ENCODE results near the gene GASK1A. TPM values are rescaled to one million over a fixed set of nuclear protein-coding genes. Genes with fewer than 3 reads are reported as not detected.

Gene GASK1A
- total and polyA plus RNA-seq, 2 donors (not counting 3 experiments of a cell fraction or from before 2014, with no cell fraction given), result 0.04 TPM; not detected in 1

DNA sequence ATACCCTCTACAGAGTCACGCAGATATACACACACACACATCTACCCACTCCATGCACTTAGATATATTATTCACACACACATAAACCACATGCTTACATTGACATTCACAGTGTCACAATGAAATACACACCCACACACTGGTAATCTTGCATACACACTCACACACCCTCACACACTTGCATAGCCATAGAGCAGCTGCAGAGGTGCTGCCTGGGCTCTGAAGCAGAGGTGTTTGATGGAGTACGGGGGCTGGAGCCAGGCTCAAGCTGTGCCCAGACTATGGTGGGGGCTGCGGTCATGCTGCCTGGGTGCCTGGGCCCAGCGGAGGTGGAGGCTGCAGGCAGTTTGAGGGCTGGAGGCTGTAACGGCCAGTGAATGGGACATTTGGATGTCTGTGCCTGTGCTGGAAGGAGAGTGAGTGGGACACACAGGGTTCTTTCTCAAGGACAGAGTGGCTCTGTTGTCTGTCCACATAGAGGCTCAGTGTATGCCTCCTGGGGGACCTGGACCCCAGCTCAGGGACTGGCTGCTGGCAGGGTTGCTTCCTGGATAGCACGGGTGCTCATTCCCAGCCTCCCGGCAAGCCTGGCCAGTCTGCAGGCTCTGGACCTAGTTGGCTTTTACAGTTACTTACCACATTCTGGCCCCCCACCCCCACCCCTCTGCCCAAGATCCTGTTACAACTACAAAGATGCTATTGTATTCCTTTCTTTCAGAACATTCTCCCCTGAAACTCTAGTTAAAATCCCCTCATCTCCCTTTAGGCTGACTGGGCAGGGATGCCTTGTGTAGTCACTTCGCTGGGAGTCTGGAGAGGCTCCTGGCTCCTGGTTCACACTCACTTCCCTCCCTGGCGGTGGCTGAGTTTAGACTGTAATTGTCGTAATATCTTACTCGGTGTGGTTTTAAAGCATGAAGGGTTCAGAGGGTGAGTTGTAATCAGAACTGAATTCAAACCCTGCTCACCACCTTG, 12.5 kb downstream of the GASK1A start:
- TF ChIP-seq POLR2AphosphoS5 (IDR thresholded peaks at IDR 0.05; ENCODE audit: insufficient read depth, low read depth, low read length) (no peak), MAX (IDR thresholded peaks at IDR 0.05; ENCODE audit: insufficient read depth, insufficient read length) (no peak), POLR2A (IDR thresholded peaks at IDR 0.05; ENCODE audit: low read depth, low read length) (no peak), EZH2 (IDR thresholded peaks at IDR 0.05; ENCODE audit: borderline replicate concordance, low read depth, low read length, severe bottlenecking) (no peak), GATA2 (IDR thresholded peaks at IDR 0.05; ENCODE audit: insufficient read depth, insufficient read length, low read depth, low read length) (no peak), MYC (IDR thresholded peaks at IDR 0.05; ENCODE audit: low read depth, low read length) (no peak), FOS (IDR thresholded peaks at IDR 0.05; ENCODE audit: borderline replicate concordance, insufficient read depth, low read length) (no peak), JUN (IDR thresholded peaks at IDR 0.05; ENCODE audit: borderline replicate concordance, insufficient read depth, insufficient read length, low read depth) (no peak)
- TF ChIP-seq, protein P1, sequence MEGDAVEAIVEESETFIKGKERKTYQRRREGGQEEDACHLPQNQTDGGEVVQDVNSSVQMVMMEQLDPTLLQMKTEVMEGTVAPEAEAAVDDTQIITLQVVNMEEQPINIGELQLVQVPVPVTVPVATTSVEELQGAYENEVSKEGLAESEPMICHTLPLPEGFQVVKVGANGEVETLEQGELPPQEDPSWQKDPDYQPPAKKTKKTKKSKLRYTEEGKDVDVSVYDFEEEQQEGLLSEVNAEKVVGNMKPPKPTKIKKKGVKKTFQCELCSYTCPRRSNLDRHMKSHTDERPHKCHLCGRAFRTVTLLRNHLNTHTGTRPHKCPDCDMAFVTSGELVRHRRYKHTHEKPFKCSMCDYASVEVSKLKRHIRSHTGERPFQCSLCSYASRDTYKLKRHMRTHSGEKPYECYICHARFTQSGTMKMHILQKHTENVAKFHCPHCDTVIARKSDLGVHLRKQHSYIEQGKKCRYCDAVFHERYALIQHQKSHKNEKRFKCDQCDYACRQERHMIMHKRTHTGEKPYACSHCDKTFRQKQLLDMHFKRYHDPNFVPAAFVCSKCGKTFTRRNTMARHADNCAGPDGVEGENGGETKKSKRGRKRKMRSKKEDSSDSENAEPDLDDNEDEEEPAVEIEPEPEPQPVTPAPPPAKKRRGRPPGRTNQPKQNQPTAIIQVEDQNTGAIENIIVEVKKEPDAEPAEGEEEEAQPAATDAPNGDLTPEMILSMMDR (IDR thresholded peaks at IDR 0.05; ENCODE audit: extremely low read depth in 1 of 2, insufficient read depth in 1 of 2, low read depth in 1 of 2, low read length in 2 of 2), result no peak
- H3K9me3 ChIP-seq (replicated peaks; ENCODE audit: control insufficient read depth, insufficient read depth, low read length), result no peaks in the 10 kb centered on the region
- ChIA-PET POLR2A (no interaction called here), CTCF (no interaction called here)
- no TSS peak for BruUV-seq (replicated peaks)
- no peak overlapping the region for H3K4me3 ChIP-seq (replicated peaks in 1 of 3; ENCODE audit: insufficient read depth in 1 of 3, low read depth in 1 of 3, low read length in 3 of 3)
- no peaks in the 10 kb centered on the region for H4K20me1 ChIP-seq (replicated peaks; ENCODE audit: control insufficient read depth, extremely low read depth, insufficient read depth, low read length)
- FAIRE-seq, result no peak
- no peak overlapping the region for H3K4me2 ChIP-seq (ENCODE audit: insufficient read depth, low read length)
- no peak overlapping the region for H3K9ac ChIP-seq (replicated peaks; ENCODE audit: extremely low read depth, insufficient read depth, low read length)
- no peaks in the 10 kb centered on the region for H3K79me2 ChIP-seq (ENCODE audit: control insufficient read depth, insufficient read depth, low read length)
- H3K9me1 ChIP-seq (replicated peaks; ENCODE audit: control insufficient read depth, extremely low read depth, insufficient read depth, low read length), result no peaks in the 10 kb centered on the region
- intact Hi-C loops (cut with micrococcal nuclease) (loop anchor here (1.0 kb wide), 1 partner anchor 48 kb away; no protein-coding TSS in a partner anchor), dilution Hi-C loops (cut with MboI; ENCODE audit: extremely low pct_ligation_motif_present, low sequenced_read_pairs) (no loop called here)
- DNase-seq (ENCODE audit: low read depth, low spot score), result no peak
- no peak overlapping the region for H3K27ac ChIP-seq (ENCODE audit: insufficient read depth, low read depth, low read length)
- no peaks in the 10 kb centered on the region for H3K36me3 ChIP-seq (ENCODE audit: control insufficient read depth in 2 of 2, extremely low read depth in 1 of 2, insufficient read depth in 2 of 2, low read length in 2 of 2)
- H2AFZ ChIP-seq (ENCODE audit: low read depth, low read length), result no peak overlapping the region
- peaks cover 0 to 4% of the 10 kb centered on the region in 2 experiments for H3K27me3 ChIP-seq (ENCODE audit: control insufficient read depth in 2 of 2, insufficient read depth in 2 of 2, low read length in 2 of 2)
- H3K4me1 ChIP-seq (ENCODE audit: control insufficient read depth, extremely low read depth, insufficient read depth, low read length), result no peaks in the 10 kb centered on the region

Data from endothelial cell of umbilical vein (primary cell).